ENCODE measurements around the gene TMEM41B.
A peak's percentile ranks its signal among the peaks of the same experiment; 100 is the strongest.
"Not testable (repeated sequence)": the region's sequence is repeated elsewhere in the genome, so short reads cannot be mapped to it uniquely, and the experiment has no call there.

The TMEM41B gene

DNA sequence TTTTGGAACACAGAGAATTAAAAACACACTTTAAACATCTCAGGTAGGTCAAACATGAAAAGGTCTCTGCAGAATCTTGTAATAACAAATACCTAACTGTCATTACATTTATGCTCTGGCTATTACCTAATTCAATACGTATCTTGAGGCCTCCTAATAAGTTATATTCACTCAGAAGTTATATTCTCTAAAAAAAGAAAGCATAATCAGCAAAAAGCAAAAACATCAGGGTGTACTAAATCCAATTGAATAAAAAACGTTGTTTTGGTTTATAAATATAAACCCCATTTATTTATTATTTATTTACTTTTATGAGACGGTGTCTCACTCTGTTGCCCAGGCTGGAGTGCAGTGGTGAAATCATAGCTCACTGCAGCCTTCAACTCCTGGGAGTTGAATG lies 10.2 kb downstream of the TMEM41B start:
- no peak for ATAC-seq

DNA sequence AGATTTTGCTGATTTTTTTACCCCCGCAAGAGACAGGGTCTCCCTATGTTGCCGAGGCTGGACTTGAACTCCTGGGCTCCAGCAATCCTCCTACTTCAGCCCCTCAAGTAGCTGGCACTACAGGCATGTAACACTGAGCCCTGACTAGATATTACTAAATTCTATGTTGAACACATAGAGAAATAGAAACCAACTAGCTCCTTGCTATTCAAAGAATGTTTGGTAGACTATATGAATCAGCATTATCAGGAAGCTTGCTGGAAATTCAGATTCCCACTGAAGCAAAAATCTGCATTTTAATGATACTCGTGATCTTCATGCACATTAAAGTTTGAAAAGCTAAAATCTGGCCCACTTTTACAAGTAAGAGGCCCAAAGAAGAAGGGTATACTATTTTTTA lies 11.9 kb downstream of the TMEM41B start:
- no peak for ATAC-seq

DNA sequence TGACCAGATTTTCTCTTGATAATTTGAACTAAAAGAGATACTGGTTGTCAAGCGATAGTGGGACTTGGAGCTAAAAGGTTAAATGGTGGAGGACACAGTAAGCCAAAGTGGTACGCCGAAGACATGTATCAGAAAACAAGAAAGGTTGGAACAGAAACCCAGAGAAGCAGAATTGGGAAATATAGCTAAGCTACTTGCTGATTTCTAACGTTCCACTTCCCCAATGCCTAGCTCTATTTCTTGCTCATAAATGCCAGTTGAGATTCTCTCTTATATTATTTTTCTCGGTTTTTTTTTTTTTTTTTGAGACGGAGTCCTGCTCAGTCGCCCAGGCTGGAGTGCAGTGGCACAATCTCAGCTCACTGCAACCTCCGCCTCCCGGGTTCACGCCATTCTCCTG lies 12.7 kb downstream of the TMEM41B start:
- ATAC-seq, result no peak

DNA sequence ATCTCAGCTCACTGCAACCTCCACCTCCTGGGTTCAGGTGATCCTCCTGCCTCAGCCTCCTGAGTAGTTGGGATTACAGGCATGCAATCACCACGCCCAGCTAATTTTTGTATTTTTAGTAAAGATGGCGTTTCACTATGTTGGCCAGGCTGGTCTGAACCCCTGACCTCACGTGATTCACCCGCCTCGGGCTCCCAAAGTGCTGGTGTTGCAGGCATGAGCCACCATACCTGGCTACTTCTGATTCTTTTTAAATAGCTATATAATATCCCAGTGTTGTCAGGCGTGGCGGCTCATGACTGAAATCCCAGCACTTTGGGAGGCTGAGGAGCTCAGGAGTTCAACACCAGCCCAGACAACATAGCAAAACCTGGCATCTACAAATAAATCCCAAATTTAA lies 20.7 kb downstream of the TMEM41B start:
- no peak for ATAC-seq

DNA sequence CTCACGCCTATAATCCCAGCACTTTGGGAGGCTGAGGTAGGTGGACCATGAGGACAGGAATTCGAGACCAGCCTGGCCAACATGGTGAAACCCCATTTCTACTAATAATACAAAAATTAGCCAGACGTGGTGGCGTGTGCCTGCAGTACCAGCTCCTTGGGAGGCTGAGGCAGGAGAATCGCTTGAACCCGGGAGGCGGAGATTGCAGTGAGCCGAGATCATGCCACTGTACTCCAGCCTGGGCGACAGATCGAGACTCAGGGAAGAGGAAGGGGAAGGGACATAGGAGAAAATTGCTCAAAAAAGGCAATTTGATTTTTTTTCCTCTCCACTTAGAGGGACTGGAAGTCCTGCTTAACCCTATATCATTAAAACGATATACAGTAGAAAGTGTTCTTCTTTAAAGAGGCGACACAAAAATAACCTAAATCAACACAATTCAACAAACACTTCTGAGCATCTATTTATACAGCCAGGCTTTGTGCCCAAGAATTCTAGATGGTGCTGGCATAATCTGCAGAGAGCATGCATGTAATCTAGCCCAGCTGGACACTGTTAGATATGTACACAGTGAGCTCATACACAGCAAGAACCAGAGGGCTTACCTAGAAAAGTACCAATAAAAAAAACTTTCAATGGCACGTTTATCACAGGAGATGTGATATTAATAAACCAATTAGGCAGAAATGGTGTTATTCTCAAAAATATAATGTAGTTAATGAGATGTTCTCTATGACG lies 28.4 kb downstream of the TMEM41B start:
- no peak for ATAC-seq

DNA sequence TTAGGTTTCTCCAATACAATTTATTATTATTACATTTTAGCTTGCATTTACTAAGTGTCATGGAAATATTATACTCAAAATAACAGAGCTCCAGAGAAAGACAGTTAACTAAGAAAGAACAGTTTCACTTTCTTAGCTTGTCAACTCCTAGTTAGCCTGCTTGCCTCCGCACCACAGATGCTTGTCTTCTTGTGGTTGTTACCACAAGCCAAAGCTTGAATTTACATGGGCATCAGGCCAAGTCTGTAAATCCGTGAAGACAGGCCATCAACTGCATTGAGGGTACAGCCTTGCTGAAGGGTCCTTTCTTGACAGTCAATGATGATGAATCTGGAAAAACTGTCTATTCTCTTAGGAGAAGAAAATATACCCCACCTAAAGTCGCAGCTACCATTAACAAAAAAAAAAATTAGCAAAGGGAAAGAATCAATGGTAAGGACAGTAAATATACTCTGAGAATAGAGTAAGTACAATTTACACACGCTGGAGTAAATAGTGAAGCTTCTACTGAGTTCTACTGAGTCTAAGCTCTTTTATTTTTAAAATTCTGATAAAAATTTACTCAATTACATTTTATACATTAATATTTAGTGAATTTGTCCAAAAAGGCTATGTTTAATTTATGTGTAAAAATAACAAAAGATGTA lies 33.6 kb downstream of the TMEM41B start:
- ATAC-seq, result peak; percentile 84 to 92

DNA sequence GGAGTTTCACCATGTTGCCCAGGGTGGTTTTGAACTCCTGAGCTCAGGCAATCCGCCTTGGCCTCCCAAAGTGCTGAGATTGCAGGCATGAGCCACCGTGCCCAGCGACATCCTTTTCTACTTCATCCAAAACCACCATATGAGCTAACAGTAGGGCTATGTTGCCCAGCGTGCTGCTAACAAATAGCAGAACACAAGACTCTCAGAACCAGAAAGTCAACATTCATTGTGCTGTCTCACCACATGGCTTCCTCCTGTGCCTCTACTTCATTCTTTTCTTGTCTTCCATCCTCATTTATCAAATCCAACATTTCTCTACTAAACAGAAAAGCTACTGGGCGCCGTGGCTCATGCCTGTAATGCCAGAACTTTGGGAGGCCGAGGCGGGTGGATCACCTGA lies 37.2 kb downstream of the TMEM41B start:
- no peak for ATAC-seq

DNA sequence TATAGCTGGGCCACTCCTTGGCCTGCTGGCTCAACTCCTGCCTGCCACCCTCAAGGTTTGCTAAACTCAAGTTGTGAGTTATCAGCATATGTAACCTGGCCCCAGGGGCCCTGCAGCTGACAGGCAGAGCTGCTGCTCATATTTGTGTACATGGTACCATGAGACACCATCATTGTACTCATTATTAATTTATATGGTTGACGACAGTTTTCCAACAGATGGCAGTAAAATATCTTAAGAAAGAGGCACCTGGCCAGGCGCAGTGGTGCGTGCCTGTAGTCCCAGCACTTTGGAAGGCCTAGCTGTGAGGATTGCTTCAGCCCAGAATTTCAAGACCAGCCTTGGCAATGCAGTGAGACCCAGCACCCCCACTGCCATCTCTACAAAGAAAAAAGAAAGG lies 37.8 kb downstream of the TMEM41B start:
- ATAC-seq, result no peak

DNA sequence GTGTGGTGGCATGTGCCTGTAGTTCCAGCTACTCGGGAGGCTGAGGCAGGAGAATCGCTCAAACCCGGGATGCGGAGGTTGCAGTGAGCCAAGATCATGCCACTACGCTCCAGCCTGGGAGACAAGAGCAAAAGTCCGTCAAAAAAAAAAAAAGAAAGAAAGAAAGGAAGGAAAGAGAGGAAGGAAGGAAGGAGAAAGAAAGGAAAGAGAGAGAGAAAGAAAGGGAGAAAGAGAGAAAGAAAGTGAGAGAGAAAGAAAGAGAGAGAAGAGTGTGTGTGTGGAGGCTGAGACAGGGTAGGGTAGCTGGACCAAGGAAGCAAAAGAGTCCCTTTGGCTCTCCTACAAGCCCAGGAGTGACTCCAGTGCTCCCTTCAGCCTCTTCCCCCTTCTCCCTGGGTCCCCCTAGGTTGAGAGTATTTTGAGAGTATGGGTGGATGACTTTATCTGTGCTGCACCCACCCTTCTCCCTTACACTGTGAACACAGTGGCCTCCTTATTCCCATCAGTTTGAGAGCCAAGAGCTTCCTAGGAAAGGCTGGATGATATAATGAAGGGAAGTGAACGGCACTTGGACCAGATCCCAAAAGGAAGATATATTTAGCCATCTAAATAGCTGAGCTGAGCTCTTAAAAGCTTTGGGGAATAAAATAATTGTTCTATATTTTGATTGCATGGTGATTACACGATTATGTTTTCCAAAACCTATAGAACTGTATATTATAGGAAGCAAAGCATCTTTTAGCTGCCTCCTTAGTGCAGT lies 39.7 kb downstream of the TMEM41B start:
- no peak for ATAC-seq

DNA sequence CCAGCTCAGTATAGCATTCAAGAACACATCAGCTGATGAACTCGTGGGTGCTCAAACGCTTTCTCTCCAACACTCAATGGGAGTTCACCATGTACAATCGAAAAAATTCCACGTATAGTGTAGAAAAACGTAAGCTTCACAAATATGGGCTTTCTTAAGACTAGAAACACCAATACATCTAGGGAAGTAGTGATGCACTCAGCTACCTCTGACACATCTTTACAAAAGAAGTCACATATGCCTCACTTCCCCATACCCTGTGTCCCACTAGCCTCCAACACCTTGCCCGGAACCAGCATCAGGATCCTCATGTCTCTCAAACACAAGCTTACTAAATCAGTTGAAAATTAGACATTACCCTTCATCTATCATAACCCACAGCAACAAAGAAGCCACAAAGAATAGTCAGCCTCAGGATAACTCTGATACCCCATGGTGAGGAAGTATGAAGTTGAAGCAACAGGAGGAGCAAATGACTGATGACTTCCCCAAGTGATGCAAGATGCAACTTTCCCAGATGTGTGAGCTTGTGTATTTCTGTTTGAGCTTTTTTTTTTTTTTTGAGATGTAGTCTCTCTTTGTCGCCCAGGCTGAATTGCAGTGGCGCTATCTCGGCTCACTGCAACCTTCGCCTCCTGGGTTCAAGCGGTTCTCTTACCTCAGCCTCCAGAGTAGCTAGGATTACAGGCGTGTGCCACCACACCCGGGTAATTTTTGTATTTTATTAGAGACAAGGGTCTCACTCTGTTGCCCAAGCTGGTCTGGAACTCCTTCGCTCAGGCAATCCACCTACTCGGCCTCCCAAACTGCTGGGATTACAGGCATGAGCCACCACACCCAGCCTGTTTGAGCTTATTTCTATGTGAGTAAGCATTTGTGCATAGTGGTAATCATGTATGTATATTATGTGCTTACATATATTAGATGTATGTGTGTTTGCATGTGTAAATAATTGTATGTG lies 40.7 kb downstream of the TMEM41B start:
- peak; percentile 21 to 36 for ATAC-seq

DNA sequence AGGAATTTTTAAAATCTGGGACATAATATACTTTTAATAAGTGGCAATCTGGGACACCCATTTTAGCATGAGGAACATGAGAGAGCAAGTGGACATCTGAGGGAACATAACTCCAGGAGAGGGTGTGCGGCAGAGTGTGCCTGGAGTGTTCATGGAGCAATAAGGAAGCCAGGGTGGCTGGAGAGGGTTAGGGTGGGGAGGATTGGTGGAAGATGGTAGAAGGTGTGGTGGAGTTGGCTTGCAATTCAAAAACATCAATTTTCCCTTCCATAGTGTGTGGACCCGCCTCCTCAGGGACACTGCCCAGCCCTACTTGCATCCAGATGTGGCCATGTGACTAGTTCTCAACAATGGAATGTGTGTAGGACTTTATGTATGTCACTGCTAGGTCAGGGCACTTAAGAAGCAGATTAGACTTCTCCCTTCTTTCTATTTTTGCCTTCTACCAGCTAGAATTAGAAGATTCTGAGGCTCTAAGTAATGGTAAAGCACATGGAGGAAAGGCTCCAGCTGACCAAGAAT lies 44.8 kb downstream of the TMEM41B start:
- ATAC-seq, result no peak

DNA sequence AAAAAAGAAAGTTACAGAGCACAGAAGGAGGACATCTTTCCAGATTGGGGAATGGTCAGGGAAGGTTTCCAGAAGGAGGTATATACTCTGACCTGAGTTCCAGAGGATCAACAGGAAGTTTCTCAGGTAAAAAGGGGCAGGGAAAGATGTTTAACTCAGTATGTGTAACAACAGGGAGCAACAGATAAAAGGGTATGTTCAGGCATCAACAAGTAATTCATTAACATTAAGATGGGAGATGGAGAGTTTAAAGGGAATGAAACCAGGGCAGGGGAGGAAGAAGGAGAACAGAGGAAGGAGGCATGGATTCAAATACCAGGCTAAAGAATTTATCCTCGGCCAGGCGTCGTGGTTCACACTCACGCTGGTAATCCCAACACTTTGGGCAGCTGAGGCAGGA lies 46.7 kb downstream of the TMEM41B start:
- no peak for ATAC-seq

DNA sequence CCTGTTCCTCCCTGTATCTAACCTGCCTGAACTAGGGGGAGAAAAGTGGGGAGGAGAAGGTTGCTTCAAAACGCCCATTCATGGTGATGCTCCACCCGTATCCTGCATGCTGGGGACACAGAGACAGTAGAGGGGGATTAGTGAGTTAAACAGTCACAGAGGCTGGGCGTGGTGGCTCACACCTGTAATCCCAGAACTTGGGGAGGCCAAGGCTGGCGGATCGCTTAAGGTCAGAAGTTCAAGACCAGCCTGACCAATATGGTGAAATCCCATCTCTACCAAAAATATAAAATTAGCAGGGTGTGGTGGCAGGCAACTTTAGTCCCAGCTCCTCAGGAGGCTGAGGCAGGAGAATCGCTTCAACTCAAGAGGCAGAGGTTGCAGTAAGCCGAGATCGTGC lies 47.5 kb downstream of the TMEM41B start:
- no peak for ATAC-seq

DNA sequence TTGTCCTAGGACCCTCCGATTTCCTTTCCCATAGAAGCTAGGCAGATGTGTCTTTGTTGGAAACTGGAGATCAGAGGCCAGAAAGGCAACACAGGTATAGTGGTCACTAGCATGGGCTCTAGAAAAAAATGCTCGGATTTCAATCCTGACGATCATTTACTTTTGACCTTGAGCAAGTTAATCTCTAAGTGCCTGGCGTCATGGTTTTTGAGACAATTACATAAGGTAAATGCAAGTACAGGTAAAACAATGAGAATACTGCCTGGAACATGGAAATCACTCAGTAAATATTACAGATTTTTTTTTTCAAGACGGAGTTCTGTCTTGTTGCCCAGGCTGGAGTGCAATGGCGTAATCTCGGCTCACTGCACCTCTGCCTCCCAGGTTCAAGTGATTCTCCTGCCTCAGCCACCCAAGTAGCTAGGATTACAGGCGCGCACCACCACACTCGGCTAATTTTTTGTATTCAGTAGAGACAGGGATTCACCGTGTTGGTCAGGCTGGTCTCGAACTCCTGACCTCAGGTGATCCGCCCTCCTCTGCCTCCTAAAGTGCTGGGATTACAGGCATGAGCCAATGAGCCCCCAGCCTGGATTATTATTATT lies 48.2 kb downstream of the TMEM41B start:
- no peak for ATAC-seq

DNA sequence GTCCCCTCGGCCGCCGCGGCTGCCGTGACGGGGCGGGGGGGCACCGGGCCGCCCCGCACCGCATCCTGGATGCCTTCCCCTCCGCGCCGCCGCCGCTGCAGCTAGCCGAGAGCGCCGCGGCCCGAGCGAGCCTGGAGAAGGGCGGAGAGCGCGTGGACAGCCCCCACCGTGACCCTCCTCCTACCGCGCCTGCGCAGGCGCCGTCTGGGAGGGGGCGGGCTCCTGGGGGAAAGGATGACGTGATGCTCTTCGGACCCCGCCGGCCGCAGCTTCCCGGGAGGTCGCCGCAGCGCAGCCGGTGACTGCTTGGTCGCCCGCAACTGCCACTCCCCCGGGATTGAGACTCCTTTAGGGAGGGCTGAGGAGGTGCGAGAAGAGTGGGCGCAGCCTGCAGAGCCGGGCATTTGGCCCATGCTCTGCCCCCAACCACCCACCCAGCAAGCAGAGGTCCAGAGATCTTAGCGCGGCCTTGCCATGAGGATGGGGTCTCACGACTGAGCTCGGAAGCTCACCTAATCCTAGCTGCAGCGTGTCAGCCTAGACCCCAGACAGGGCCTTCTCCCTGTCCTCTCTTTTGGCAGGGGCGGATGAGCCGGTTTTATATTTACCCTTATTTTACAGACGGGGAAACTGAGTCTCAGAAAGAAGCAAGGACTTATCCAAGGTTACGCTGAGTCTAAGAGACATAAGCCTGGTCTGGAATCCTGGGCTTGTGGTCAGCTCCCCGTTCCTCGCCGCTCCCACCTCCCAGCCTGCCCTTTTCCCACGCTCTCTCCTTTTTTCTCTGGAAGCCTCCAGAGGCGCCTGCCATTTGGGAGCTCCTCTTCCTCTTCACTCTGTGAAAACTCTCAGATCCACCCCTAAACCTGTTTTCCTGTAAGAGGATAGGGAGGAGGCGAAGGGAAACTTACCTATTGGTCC lies 48.9 kb downstream of the TMEM41B start, which contains the start of gene DENND5A:
DENND5A (minus strand) TSS at position 140 of the 921 bp plus-strand sequence. CDS start 281 bp downstream, outside the sequence.
- ATAC-seq, result no peak

DNA sequence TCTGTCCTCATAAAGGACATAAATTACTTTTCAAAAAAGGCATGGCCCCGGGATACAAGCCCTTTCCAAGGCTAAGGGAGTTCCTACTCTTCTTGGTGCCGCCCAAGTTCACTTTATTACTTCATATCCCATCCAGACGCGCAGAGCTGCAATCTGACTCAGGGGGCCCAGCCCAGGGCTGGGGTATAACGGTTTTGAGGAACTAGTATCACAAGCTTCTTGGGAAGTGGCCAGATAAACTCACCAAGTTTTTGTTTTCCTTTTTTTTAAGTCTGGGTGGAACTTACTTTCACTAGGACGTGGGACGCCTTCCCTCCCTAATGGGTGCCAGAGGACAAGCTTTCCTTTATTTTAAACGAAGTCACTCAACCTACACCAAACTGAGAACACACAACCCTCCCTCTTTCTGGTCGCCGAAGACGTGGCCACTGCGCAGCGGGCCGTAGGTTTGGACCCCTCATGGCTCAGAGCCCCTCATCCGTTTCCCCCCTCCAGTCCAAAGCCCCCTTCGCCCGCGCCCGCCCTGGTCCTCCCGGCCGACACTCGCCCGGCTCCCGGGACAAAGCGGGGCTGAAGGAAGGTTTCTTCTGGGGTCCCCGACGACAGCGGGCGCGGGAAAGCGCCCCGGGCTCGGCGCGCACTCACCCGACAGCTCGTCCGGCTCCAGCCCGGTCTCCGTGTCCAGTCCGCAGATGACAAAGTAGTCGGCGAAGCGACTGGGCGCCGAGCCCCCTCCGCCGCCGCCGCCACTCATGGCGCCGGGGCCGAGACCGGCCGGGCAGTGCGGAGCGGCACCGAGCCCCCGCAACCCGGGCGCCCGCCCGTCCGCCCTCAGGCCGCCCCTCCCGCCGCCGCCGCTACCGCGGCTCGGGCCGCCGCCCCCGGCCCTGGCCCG lies 49.8 kb downstream of the TMEM41B start:
- peak; percentile 28 to 39 for ATAC-seq

DNA sequence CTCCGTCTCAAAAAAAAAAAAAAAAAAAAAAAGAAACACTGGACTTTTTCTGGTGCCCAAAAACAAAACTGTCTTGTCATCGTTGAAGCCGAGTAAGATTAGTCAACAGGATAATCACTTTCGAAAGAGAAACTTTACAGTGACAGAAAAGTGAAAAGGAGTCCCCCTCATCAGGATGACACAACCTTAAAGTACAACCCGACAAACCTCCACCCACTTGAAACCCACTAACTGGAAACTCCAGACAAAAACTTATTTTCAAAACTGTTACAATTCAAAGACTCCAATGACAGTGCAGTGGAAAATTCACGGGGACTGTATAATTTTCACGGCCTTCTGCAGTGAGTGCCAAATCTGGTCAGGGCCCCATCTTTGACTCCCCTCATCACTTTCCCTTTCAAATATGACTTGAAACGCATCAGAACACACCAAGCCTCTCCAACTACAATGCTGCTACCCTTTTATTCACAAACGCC lies 50.5 kb downstream of the TMEM41B start:
- ATAC-seq, result peak; percentile 89 to 90

DNA sequence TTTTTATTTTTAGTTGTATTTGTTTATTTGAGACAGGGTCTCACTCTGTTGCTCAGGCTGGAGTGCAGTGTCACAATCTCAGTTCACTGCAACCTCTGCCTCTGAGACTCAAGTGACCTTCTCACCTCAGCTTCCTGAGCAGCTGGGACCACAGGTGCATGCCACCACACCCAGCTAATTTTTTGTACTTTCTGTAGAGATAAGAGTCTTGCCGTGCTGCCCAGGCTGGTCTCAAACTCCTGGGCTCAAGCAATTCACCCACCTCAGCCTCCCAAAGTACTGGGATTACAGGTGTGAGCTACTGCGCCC lies 53.6 kb downstream of the TMEM41B start:
- ATAC-seq, result not testable (repeated sequence)

DNA sequence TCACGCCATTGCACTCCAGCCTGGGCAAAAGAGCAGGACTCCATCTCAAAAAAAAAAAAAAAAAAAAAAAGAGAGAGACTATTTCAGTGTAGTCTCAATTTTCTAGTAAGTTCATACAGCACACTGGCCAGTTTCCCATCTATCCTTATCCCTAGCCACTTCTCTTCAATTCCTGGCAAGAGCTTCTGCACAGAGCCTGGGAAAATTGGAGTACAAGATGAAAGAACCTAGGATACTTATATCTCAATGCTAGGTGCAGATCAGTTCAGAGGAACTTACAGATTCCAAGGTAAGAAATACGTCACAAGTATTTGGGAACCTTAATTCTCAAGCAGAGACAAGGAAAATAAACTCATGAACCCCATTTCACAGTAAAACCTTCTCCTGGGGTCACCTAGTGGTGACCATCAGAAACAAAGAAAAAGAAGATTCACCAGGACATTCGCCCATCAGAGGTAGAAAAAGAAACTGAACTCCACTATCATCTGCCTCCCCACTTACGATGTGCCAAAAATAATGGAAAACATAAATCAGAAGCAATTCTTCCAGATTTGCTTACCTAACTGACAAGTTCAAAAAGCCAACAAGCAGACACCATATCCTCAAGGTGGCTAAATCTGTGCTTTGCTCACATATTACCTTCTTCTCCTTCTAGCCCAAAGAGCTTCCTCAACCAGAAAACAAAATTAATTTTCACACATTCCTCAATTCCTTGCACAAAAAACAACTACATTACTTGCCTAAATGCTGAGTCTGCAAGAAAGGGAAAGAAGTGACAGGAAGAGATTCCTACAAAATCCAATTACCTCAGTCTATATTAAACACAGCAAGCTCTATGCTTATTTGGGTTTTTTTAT lies 54.2 kb downstream of the TMEM41B start:
- no peak for ATAC-seq

All from activated CD4-positive, CD25-positive, alpha-beta regulatory T cell treated with anti-CD3 and anti-CD28 coated beads, Interleukin-2, amount 50 U/mL, for 24 hours (primary cell).